Astrocyte of the spinal cord (primary cell): ENCODE data around the gene TRDN.
A peak's percentile ranks its signal among the peaks of the same experiment; 100 is the strongest.

ENCODE experiments used
- DNase-seq: peaks from one replicate; pipeline ENCODE4 v3.0.0; 2011; ENCODE audit warnings: low read depth, low spot score
- H3K4me3 ChIP-seq: 2 replicates; pipeline ENCODE4 v1.5.1; 2011; ENCODE audit warnings: low read depth, mild to moderate bottlenecking, low read length, moderate library complexity
- in situ Hi-C: cut with HindIII; loops from 2 replicates; pipeline ENCODE4 v1.10.0; 2017; ENCODE audit warnings: low sequenced_read_pairs
- TF ChIP-seq, protein P1 (sequence below): IDR thresholded peaks from 2 replicates; pipeline ENCODE4 v1.5.1; 2012; ENCODE audit warnings: low read depth, mild to moderate bottlenecking, low read length, inconsistent platforms

The TRDN gene

DNA sequence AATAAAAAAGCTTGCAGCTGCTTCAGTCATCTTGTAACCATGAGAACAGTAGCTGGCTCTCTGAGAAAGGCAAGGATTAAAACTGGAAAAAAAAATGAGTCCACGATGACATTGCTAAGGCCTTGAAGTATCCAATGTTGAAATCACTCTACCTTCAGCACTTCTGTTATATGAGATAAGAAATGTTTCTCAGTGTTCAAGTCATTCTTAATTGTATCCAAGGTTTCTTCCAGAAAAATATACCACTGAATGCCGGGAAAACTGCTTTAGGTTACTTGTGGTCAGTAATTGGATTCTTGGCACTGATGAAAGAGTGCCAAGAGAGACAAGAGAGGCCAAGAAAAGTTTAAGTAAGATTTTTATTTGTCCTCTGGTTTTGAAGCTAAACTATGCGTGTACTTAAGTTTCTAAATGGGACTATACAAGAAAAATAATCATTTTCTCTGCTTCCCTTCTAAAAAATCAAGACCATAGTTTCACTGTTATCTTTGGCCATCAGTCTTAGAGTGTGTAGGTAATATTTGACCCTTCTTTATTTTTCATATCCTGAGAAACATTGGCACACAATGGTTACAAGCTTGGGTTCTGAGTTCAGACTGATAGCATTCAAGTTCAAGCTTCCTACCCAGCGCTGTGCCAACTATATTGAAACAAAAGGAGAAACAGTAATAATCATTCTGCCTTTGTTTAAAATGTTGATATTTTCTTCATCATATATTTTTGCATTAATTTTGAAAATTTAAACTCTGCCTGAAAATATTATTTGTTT, 84.6 kb downstream of the TRDN start:
- TF ChIP-seq, protein P1, sequence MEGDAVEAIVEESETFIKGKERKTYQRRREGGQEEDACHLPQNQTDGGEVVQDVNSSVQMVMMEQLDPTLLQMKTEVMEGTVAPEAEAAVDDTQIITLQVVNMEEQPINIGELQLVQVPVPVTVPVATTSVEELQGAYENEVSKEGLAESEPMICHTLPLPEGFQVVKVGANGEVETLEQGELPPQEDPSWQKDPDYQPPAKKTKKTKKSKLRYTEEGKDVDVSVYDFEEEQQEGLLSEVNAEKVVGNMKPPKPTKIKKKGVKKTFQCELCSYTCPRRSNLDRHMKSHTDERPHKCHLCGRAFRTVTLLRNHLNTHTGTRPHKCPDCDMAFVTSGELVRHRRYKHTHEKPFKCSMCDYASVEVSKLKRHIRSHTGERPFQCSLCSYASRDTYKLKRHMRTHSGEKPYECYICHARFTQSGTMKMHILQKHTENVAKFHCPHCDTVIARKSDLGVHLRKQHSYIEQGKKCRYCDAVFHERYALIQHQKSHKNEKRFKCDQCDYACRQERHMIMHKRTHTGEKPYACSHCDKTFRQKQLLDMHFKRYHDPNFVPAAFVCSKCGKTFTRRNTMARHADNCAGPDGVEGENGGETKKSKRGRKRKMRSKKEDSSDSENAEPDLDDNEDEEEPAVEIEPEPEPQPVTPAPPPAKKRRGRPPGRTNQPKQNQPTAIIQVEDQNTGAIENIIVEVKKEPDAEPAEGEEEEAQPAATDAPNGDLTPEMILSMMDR, result no peak
- H3K4me3 ChIP-seq, result no peak overlapping the region
- in situ Hi-C loops, result no loop called here
- peak; percentile 63 for DNase-seq

DNA sequence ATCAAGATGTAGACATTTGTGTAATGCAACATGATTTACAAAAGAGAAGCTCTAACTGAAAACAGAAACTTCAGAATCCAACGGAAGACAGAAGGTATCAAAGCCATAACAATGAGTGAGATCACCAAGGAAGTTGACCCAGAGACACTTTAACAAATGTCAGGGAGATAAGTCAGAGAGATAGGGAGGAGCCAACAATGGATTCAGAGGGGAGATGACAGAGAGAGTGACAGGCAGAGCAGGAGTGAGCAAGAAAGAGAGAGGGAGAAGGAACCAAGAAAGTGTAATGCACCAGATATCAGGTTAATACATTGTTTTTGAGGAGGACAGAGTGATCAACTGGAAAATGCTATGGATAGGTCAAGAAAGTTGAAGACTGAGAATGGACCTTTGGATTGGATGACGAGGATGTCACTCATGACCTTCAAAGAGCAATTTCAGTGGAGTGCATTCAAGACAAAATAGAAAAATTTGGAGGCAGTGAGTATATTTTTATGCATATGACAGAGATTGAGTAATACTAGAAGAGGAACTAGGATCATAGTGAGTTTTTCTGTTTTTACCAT, 86.6 kb downstream of the TRDN start:
- no peak for DNase-seq
- no peak overlapping the region for H3K4me3 ChIP-seq
- TF ChIP-seq, protein P1, result no peak
- in situ Hi-C loops, result no loop called here

DNA sequence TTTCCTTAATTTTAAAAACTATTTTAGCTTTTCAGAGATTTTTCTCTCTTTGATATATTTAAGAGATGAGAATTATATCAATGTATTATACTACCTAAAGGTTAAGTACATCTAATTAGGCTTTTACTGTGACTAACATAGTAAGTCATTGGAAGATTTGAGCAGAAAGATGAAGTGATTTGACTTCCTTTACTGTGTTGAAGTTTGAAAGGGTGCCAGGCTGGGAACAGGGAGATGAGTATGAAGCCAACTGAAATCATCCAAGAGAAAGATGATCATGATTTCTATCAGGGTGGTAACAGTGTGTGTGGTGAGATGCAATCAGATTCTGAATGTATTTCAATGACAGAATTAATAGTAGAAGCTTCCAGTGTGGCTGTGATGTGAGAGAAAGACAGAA, 87.3 kb downstream of the TRDN start:
- TF ChIP-seq, protein P1, result no peak

DNA sequence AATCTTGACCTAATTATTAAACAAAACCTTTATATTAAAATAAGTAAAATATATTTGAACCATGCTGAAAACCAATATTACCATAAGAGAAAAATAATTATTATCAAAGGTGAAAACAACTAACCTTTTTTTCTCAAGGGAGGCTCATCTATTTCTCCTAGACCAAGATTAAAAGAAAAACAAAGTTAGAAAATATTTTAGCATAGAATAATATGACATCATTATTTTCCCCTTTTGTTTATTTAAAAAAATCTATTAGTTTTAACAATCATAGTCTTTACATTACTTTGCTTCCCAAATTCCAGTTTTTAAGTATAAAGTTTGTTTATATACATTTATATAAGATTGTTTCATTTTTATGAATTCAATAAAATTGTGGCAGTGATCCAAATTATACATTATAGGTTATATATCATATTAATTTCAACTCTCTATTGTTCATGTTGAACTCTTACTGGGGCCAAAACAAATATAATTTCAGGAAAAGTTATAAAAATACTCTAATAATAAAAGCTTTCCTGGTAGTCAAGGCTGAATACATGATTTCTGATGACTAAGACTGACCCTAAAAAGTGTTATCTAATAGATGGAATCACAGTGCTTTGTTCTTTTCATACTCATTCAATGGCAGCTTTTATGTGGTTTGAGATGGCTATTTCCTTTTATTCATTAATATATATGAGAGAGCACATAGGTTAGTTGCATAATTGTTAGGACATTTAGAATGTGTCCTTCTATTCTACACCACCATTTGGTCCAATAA, 89.4 kb downstream of the TRDN start:
- no peak overlapping the region for H3K4me3 ChIP-seq
- DNase-seq, result no peak
- in situ Hi-C loops, result no loop called here
- TF ChIP-seq, protein P1, result no peak

More for the DNA sequence above, 87.3 kb downstream of the TRDN start:
- no peak for DNase-seq
- in situ Hi-C loops, result no loop called here
- no peak overlapping the region for H3K4me3 ChIP-seq

DNA sequence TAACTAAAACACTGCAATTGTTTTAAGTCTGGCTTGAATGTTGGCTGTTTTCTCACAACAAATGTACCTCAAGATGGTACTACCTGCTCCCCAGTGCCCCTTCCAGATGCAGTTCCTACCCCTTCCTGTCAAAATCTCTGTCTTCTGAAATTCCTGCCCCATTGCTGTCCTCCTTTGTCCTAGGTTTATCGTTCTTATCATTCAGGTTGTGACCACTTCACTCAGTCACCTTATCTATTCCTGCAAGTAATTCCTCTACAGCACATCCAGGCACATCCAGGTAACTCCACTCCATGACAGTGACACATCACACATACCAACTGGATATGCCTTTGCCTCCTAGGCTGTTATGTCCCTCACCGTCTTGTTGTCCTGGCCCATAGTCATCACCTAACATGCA, 90.2 kb downstream of the TRDN start:
- no peak overlapping the region for H3K4me3 ChIP-seq
- TF ChIP-seq, protein P1, result no peak
- no peak for DNase-seq
- in situ Hi-C loops, result no loop called here

DNA sequence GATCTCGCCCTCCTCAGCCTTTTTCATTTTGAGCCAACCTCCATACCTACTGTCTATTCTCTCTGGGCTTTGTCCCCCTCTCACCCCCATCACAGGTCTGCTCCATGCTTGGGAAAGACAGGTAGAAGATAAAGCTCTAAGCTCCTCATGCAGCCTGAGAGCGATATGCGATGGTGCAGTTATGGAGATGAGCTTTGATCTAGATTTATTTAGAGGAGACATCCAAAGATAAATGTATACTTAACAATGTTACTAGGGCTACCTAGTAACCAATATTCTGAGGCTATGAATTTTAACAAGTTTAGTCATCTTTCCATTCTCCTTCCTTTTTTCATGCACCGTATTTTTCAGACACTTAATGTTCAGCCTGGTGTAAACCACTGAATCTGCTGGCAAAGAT, 95.3 kb downstream of the TRDN start:
- in situ Hi-C loops, result no loop called here
- TF ChIP-seq, protein P1, result no peak
- DNase-seq, result no peak
- no peak overlapping the region for H3K4me3 ChIP-seq
